Urinary bladder (tissue), 4 donors: ENCODE measurements around the gene DPP8. TPM values are rescaled to one million over a fixed set of nuclear protein-coding genes. Genes with fewer than 3 reads are reported as not detected.
"Not testable (repeated sequence)": the region's sequence is repeated elsewhere in the genome, so short reads cannot be mapped to it uniquely, and the experiment has no call there.

Source experiments
- DNase-seq: peaks from one replicate; pipeline ENCODE4 v3.0.0-alpha.2; 2015; ENCODE audit errors: extremely low spot score
- H3K27ac ChIP-seq: one replicate; pipeline ENCODE4 v1.5.1; 2013; ENCODE audit warnings: low read depth, mild to moderate bottlenecking, moderate library complexity
- H3K36me3 ChIP-seq: one replicate; pipeline ENCODE4 v1.6.1; 2013; ENCODE audit warnings: mild to moderate bottlenecking, moderate library complexity; ENCODE audit not compliant: insufficient read depth
- H3K4me1 ChIP-seq: one replicate; pipeline ENCODE4 v1.6.1; 2013; ENCODE audit warnings: mild to moderate bottlenecking, moderate library complexity; ENCODE audit not compliant: insufficient read depth
- H3K4me3 ChIP-seq: one replicate; pipeline ENCODE4 v1.5.1; 2013; ENCODE audit warnings: low read depth, low read length
- WGBS: extraction: QIAGEN DNeasy Blood & Tissue Kit; methylation state at CpG from one replicate; pipeline ENCODE4 v1.1.7; 2013; 5-methylcytosine and 5-hydroxymethylcytosine counted together
- polyA plus RNA-seq: library from polyadenylated mRNA; stranded (reverse); fragments of 200-250 nt; gene quantifications from one replicate; pipeline ENCODE4 v1.2.3, GENCODE V29; 2013
- small RNA-seq: library from RNA; depleted of rRNA; stranded (forward); fragments of <200 nt; gene quantifications from one replicate; pipeline ENCODE3, GENCODE V24; 2014
- total RNA-seq: library from RNA; depleted of rRNA; stranded (reverse); fragments of >200 nt; gene quantifications from one replicate; pipeline ENCODE4 v1.2.3, GENCODE V29; 2014
- donor health status: healthy with polysubstance abuse.
- donor health status: healthy.

DPP8 gene
- total and polyA plus RNA-seq, 2 donors, result 23.7 to 65.6 TPM

DNA sequence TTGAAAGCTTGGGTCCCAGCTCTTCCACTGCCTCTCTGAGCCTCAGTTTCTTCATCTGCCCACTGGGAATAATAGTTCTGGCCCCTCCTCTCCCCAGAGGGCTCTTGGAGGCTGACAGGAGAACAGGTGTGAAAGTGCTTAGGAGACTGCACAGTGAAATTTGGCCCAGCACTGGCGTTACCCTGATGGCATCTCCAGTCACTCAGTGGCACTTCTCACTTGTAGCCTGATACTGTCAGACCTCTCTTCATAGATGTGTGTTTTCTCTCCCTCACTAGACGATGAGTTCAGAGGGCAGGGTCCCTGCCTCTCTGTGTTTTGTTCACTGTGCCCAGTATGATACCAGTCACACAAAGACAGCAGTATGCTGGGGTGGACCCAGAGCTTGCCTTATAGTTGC lies 117.5 kb downstream of the DPP8 start:
- DNase-seq, result no peak
- no peak overlapping the region for H3K27ac ChIP-seq
- H3K36me3 ChIP-seq, result no peaks in the 10 kb centered on the region
- H3K4me3 ChIP-seq, result no peak overlapping the region
- 87% methylated on average over 2 of the region's 2 CpGs for WGBS
- H3K4me1 ChIP-seq, result no peaks in the 10 kb centered on the region

DNA sequence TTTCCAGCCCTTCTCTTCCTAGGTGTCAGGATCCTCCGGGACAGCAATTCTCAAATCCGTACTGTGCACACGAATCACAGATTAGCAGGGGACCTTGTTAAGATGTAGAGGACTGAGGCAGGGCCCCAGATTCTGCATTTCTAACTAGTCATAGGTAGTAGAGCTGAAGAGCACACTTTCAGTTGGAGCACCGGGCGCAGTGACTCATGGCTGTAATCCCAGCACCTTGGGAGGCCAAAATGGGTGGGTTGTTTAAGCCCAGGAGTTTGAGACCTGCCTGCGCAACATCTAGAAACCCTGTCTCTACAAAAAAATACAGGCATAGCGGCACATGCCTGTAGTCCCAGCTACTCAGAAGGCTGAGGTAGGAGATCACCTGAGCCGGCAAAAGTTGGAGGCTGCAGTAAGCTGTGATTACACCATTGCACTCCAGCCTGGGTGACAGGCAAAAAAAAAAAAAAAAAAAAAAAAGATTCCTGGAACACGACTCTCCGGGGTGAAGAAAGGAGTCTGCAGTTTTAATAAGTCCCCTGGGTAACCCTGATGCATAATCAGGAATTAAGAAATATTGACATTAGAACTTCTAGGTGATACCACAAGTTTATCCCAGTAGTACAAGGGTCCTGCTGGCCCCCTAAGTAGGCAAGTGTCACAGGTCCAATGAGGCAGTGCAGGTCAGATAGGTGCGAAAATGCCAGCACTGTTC lies 118.3 kb downstream of the DPP8 start:
- Histone ChIP-seq H3K36me3 (no peaks in the 10 kb centered on the region), H3K4me1 (no peaks in the 10 kb centered on the region), H3K4me3 (no peak overlapping the region), H3K27ac (no peak overlapping the region)
- no peak for DNase-seq
- WGBS, result 82% methylated on average over 11 of the region's 11 CpGs

GRCh38 chr15:65398486-65398885 lies 119.0 kb downstream of the DPP8 start:
- H3K4me3 ChIP-seq, DNase-seq, H3K4me1 ChIP-seq, H3K36me3 ChIP-seq, H3K27ac ChIP-seq: not testable (repeated sequence)
- WGBS, result 93% methylated on average over 16 of the region's 16 CpGs

- WGBS, result 60% methylated on average over 10 of the region's 10 CpGs
- Histone ChIP-seq H3K4me1 (no peaks in the 10 kb centered on the region), H3K4me3 (no peak overlapping the region), H3K36me3 (no peaks in the 10 kb centered on the region), H3K27ac (no peak overlapping the region)
- no peak for DNase-seq
Measured at GRCh38 chr15:65396965-65397317, 120.5 kb downstream of the DPP8 start.

DNA sequence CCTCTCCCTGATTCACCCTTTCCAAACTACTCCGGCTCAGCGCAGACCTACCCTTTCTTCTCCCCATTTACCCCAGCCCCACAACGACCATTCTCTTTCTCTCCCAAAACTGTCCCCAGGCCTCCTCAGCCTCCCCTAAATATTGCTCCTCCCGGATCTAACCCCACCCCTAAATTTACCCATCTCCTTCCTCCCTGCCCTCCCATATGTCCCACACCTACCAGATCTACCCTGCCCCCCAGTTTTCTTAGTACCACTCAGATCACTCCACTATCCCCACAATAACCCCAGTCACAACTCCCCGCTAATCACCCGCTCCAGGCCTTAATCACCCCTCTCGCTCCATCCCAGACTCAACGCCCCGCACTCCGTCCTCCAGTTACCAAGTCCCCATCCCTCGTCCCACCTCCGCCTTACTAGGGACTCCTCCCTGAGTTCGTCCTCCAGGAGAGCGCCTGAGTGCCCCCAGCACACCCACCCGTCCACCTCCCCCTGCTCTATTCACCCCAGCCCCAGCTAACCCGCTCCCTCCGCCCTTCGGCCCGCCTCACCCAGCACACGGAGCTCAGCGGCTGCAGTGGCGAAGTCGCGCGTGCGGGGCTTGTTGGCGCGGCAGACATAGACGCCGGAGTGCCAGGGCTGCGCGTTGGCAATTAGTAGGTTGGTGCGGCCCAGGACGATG lies 121.1 kb downstream of the DPP8 start:
- H3K4me3 ChIP-seq, result no peak overlapping the region
- DNase-seq, result no peak
- no peaks in the 10 kb centered on the region for H3K4me1 ChIP-seq
- no peaks in the 10 kb centered on the region for H3K36me3 ChIP-seq
- 63% methylated on average over 34 of the region's 34 CpGs for WGBS
- H3K27ac ChIP-seq, result no peak overlapping the region

DNA sequence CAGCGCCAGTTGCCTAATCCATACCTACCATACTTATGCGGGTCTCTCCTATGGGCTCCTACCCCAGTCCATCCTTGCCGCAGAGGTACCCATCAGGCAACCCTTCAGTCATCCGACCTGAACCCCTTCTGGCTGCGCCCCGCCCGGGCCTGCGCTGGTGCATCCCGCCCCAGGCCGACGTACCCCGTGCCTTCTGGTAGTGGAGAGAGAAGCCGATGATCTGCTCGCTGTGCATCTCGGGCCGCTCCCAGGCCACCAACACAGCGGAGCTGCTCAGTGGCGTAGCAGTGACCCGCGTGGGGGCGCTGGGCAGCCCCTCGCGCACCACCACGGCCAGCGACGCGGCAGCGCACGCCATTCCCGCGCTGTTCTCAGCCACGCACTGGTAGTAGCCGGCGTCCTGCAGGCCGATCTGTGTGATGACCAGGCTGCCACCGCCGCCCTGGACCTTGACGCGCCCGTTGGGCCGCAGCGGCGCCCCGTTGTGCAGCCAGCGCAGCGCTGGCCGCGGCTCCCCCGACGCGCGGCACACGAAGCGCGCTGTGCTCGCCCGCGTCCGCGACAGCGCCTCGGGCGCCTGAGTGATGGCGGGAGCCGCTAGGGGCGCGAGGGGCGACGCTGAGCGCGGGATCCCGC lies 121.8 kb downstream of the DPP8 start:
- WGBS, result 49% methylated on average over 72 of the region's 72 CpGs
- no peak for DNase-seq
- no peaks in the 10 kb centered on the region for H3K36me3 ChIP-seq
- no peak overlapping the region for H3K27ac ChIP-seq
- no peaks in the 10 kb centered on the region for H3K4me1 ChIP-seq
- no peak overlapping the region for H3K4me3 ChIP-seq

GRCh38 chr15:65394936-65395335 lies 122.6 kb downstream of the DPP8 start:
- Histone ChIP-seq H3K36me3 (no peaks in the 10 kb centered on the region), H3K4me1 (no peaks in the 10 kb centered on the region), H3K4me3 (no peak overlapping the region), H3K27ac (no peak overlapping the region)
- 85% methylated on average over 9 of the region's 9 CpGs for WGBS
- DNase-seq, result no peak

- H3K27ac ChIP-seq, result no peak overlapping the region
- no peaks in the 10 kb centered on the region for H3K36me3 ChIP-seq
- H3K4me3 ChIP-seq, result no peak overlapping the region
- no peak for DNase-seq
- WGBS, result 88% methylated on average over 11 of the region's 11 CpGs
- H3K4me1 ChIP-seq, result no peaks in the 10 kb centered on the region
Measured at GRCh38 chr15:65394280-65394789, 123.2 kb downstream of the DPP8 start.

- no peak for DNase-seq
- H3K27ac ChIP-seq, result no peak overlapping the region
- WGBS, result 83% methylated on average over 8 of the region's 8 CpGs
Measured at GRCh38 chr15:65393557-65393956, 123.9 kb downstream of the DPP8 start.

DNA sequence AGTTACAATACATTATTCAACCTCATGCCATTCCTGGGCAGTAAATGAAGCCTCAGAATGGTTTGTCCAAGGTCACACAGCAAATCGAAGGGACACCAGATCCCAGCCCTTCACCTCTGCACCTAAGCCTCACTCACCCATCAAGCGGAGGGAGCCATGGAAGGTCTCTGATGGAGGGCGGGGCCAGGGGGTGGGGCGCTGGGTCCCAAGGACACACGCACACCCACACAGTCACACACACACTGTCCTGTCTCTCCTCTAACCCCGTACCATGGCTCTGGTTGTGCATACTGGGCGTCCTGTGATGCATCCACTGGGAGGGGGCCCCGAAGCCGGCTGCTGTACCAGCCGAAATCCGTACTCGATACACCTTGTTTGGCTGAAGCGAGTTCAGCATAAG lies 124.4 kb downstream of the DPP8 start:
- H3K27ac ChIP-seq, result no peak overlapping the region
- H3K4me1 ChIP-seq, result no peaks in the 10 kb centered on the region
- H3K4me3 ChIP-seq, result no peak overlapping the region
- H3K36me3 ChIP-seq, result no peaks in the 10 kb centered on the region
- 94% methylated on average over 13 of the region's 13 CpGs for WGBS
- DNase-seq, result no peak

More at GRCh38 chr15:65393557-65393956, 123.9 kb downstream of the DPP8 start:
- no peaks in the 10 kb centered on the region for H3K4me1 ChIP-seq
- H3K36me3 ChIP-seq, result no peaks in the 10 kb centered on the region
- no peak overlapping the region for H3K4me3 ChIP-seq

Small RNAs within 50 kb of the gene (small RNA-seq; reads per million reads assigned to genes)
- gene AC105129.1 (not detected), gene RF00019 (not detected), gene RNU6-19P (not detected)

Other genes with a start within 250 kb of the DPP8 start
- gene PARP16, start 230.8 kb downstream of the DPP8 start, total RNA-seq, result 8.2 TPM
- gene PARP16, start 230.8 kb downstream of the DPP8 start, polyA plus RNA-seq, result 13.4 TPM
- gene RNU5A-1, start 221.6 kb downstream of the DPP8 start, total RNA-seq, result not detected
- gene RNU5A-1, start 221.6 kb downstream of the DPP8 start, polyA plus RNA-seq, result not detected
- under 0.01 TPM for gene RNU5B-1, start 213.0 kb downstream of the DPP8 start, total RNA-seq
- not detected for gene RNU5B-1, start 213.0 kb downstream of the DPP8 start, polyA plus RNA-seq
- gene IGDCC3, start 139.7 kb downstream of the DPP8 start, total RNA-seq, result 1.4 TPM
- gene IGDCC3, start 139.7 kb downstream of the DPP8 start, polyA plus RNA-seq, result 0.13 TPM
- 36.5 TPM for gene IGDCC4, start 94.7 kb downstream of the DPP8 start, total RNA-seq
- gene IGDCC4, start 94.7 kb downstream of the DPP8 start, polyA plus RNA-seq, result 5.9 TPM
- gene HACD3, start 12.8 kb upstream of the DPP8 start, total RNA-seq, result 141 TPM
- 37.4 TPM for gene HACD3, start 12.8 kb upstream of the DPP8 start, polyA plus RNA-seq
- gene INTS14, start 93.4 kb upstream of the DPP8 start, total RNA-seq, result 48.5 TPM
- 24.1 TPM for gene INTS14, start 93.4 kb upstream of the DPP8 start, polyA plus RNA-seq
- 9.7 TPM for gene SLC24A1, start 104.2 kb upstream of the DPP8 start, total RNA-seq
- 6.1 TPM for gene SLC24A1, start 104.2 kb upstream of the DPP8 start, polyA plus RNA-seq